DOHH2 (cell line): ENCODE measurements around the gene MDH1B.
A peak's percentile ranks its signal among the peaks of the same experiment; 100 is the strongest.
"Not testable (repeated sequence)": the region's sequence is repeated elsewhere in the genome, so short reads cannot be mapped to it uniquely, and the experiment has no call there.

Experiments
- H3F3A ChIP-seq: fragments of 200-600 bp; sonication (generic), shearing (Covaris generic); 2 replicates; pipeline ENCODE4 v1.6.0; 2016; ENCODE audit warnings: antibody characterized with exemption, mild to moderate bottlenecking; ENCODE audit not compliant: control insufficient read depth, insufficient read depth
- H3K27ac ChIP-seq: fragments of 200-600 bp; sonication (generic); 2 replicates; pipeline ENCODE4 v1.5.1; 2014; ENCODE audit warnings: low read depth, mild to moderate bottlenecking, low read length, moderate library complexity
- H3K27me3 ChIP-seq: fragments of 200-600 bp; sonication (generic); 2 replicates; pipeline ENCODE4 v1.6.1; 2014; ENCODE audit warnings: mild to moderate bottlenecking, low read length, mixed read lengths; ENCODE audit not compliant: control insufficient read depth
- H3K36me3 ChIP-seq: fragments of 200-600 bp; sonication (generic); 2 replicates; pipeline ENCODE4 v1.6.1; 2014; ENCODE audit warnings: mild to moderate bottlenecking, low read length, moderate library complexity, mixed read lengths; ENCODE audit not compliant: control insufficient read depth
- H3K4me1 ChIP-seq: fragments of 200-600 bp; sonication (generic); 2 replicates; pipeline ENCODE4 v1.6.1; 2014; ENCODE audit warnings: mild to moderate bottlenecking, low read length, mixed read lengths; ENCODE audit not compliant: control insufficient read depth
- H3K4me2 ChIP-seq: fragments of 200-600 bp; sonication (generic); 2 replicates; pipeline ENCODE4 v1.6.0; 2014; ENCODE audit warnings: mild to moderate bottlenecking, low read length, moderate library complexity
- H3K4me3 ChIP-seq: fragments of 200-600 bp; sonication (generic); 2 replicates; pipeline ENCODE4 v1.5.1; 2014; ENCODE audit warnings: mild to moderate bottlenecking, low read length, mixed read lengths
- H3K79me2 ChIP-seq: fragments of 200-600 bp; sonication (generic); 2 replicates; pipeline ENCODE4 v1.6.1; 2014; ENCODE audit warnings: mild to moderate bottlenecking, low read length, mixed read lengths; ENCODE audit not compliant: control insufficient read depth
- H3K9me2 ChIP-seq: fragments of 200-600 bp; sonication (generic); replicated peaks from 2 replicates; pipeline ENCODE4 v1.6.1; 2014; ENCODE audit warnings: mild to moderate bottlenecking, low read length, mixed read lengths; ENCODE audit not compliant: control insufficient read depth
- H3K9me3 ChIP-seq: fragments of 200-600 bp; sonication (generic); 2 replicates; pipeline ENCODE4 v1.6.1; 2014; ENCODE audit warnings: antibody characterized with exemption, low read length, mixed read lengths; ENCODE audit not compliant: control insufficient read depth, insufficient read depth
- H4K20me1 ChIP-seq: fragments of 200-600 bp; sonication (generic); 2 replicates; pipeline ENCODE4 v1.6.0; 2014; ENCODE audit warnings: low read depth, mild to moderate bottlenecking, antibody characterized with exemption, low read length, moderate library complexity; ENCODE audit not compliant: control insufficient read depth, insufficient read depth
- EZH2phosphoT487 ChIP-seq: fragments of 200-600 bp; sonication (generic); IDR thresholded peaks from 2 replicates; pipeline ENCODE4 v1.6.1; 2017; ENCODE audit warnings: borderline replicate concordance, mild to moderate bottlenecking, antibody characterized with exemption, low read length, moderate library complexity, mixed read lengths
- TF ChIP-seq, protein P1 (sequence below): fragments of 200-600 bp; sonication (generic); IDR thresholded peaks from one replicate; pipeline ENCODE4 v1.5.1; 2014; ENCODE audit warnings: antibody characterized with exemption, mild to moderate bottlenecking, low read depth, low read length; ENCODE audit not compliant: poor library complexity, severe bottlenecking

MDH1B gene

GRCh38 chr2:206765242-206766056 is at the start of gene MDH1B, which contains the start of gene FASTKD2:
MDH1B (minus strand) TSS chr2:206765328; CDS start chr2:206765271, 57 bp downstream.
FASTKD2 (plus strand) TSS chr2:206765606; CDS start chr2:206766694, 1,088 bp downstream.
- Histone ChIP-seq H3K4me1 (peaks cover 28% of the 10 kb centered on the region), H3K9me3 (no peaks in the 10 kb centered on the region), H3K79me2 (peaks cover 48% of the 10 kb centered on the region), H3K4me3 (peak within 1 kb of the TSS; percentile 100), H3F3A (no peaks in the 10 kb centered on the region), H3K27ac (peak within 1 kb of the TSS; percentile 61), H3K4me2 (peak within 1 kb of the TSS; percentile 95), H3K9me2 (no peaks in the 10 kb centered on the region), H4K20me1 (no peaks in the 10 kb centered on the region), H3K27me3 (no peaks in the 10 kb centered on the region), H3K36me3 (peaks cover 33% of the 10 kb centered on the region)
- no peak for TF ChIP-seq EZH2phosphoT487
- TF ChIP-seq, protein P1, sequence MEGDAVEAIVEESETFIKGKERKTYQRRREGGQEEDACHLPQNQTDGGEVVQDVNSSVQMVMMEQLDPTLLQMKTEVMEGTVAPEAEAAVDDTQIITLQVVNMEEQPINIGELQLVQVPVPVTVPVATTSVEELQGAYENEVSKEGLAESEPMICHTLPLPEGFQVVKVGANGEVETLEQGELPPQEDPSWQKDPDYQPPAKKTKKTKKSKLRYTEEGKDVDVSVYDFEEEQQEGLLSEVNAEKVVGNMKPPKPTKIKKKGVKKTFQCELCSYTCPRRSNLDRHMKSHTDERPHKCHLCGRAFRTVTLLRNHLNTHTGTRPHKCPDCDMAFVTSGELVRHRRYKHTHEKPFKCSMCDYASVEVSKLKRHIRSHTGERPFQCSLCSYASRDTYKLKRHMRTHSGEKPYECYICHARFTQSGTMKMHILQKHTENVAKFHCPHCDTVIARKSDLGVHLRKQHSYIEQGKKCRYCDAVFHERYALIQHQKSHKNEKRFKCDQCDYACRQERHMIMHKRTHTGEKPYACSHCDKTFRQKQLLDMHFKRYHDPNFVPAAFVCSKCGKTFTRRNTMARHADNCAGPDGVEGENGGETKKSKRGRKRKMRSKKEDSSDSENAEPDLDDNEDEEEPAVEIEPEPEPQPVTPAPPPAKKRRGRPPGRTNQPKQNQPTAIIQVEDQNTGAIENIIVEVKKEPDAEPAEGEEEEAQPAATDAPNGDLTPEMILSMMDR: no peak

GRCh38 chr2:206814498-206814897 is 49.4 kb upstream of the MDH1B start:
- H3F3A ChIP-seq: no peaks in the 10 kb centered on the region
- H3K36me3 ChIP-seq: no peaks in the 10 kb centered on the region
- no peaks in the 10 kb centered on the region for H4K20me1 ChIP-seq
- H3K4me2 ChIP-seq: no peak overlapping the region
- no peaks in the 10 kb centered on the region for H3K9me2 ChIP-seq
- H3K27ac ChIP-seq: no peak overlapping the region
- TF ChIP-seq, protein P1: no peak
- no peak for TF ChIP-seq EZH2phosphoT487
- no peak overlapping the region for H3K4me3 ChIP-seq
- H3K4me1 ChIP-seq: no peaks in the 10 kb centered on the region
- no peaks in the 10 kb centered on the region for H3K9me3 ChIP-seq
- H3K27me3 ChIP-seq: peaks cover 17% of the 10 kb centered on the region
- no peaks in the 10 kb centered on the region for H3K79me2 ChIP-seq

DNA sequence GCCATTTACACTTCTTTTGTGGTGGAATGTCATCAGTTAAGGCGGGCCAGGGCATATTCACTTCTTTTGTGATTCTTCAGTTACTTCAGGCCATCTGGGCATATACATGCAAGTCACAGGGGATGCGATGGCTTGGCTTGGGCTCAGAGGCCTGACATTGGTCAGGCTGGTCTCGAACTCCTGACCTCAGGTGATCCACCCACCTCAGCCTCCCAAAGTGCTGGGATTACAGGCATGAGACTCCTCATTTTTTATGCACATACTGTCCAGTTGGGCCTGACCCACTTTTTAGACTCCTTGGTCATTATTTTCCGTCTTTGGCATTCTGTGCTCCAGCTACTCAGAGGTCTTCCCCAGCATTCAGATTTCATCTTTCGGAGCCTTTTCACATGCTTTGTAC is 47.3 kb upstream of the MDH1B start:
- H3F3A ChIP-seq, H3K9me2 ChIP-seq, H3K36me3 ChIP-seq, H3K4me3 ChIP-seq, H3K4me2 ChIP-seq, H3K9me3 ChIP-seq, H3K4me1 ChIP-seq, H3K79me2 ChIP-seq, H4K20me1 ChIP-seq, H3K27ac ChIP-seq: not testable (repeated sequence)
- H3K27me3 ChIP-seq: peaks cover 17% of the 10 kb centered on the region

DNA sequence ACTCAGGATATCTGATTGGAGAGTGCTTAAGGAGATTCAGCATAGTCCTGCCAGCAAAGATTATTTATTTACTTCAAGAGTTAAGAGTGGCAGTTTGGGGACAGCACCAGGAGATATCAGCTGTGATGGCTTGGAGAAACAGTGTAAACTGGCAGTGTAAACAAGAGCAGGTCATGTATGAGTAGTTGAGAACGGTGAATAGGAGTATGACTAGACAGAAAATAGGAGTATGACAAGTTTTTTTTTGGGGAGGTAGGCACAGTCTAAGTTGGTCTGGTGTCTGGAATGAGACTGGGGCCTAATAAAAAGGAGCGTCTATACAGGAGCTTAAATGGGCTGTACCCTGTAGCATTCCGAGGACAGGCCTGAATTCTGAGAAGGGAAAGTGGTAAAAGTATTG is 42.5 kb upstream of the MDH1B start:
- H3K4me2 ChIP-seq, H3F3A ChIP-seq, H3K4me3 ChIP-seq: not testable (repeated sequence)

More for the DNA sequence above, 42.5 kb upstream of the MDH1B start:
- not testable (repeated sequence) for H3K79me2 ChIP-seq, H3K27me3 ChIP-seq, H3K9me2 ChIP-seq, H3K27ac ChIP-seq, H4K20me1 ChIP-seq, H3K4me1 ChIP-seq, H3K36me3 ChIP-seq, H3K9me3 ChIP-seq
